Measurements from ENCODE around the gene TTF2.
"Not testable (repeated sequence)": the region's sequence is repeated elsewhere in the genome, so short reads cannot be mapped to it uniquely, and the experiment has no call there.

Gene TTF2

GRCh38 chr1:117113199-117113598 lies 53.1 kb downstream of the TTF2 start:
- POLR2A ChIA-PET = no interaction called here
- CTCF ChIA-PET = interaction anchor here (1.4 to 2.2 kb wide), 2 partner anchors 9 to 15 kb away, joined by 6 to 10 read pairs; no protein-coding TSS in a partner anchor
- DNase-seq (ENCODE audit: low read depth, low spot score) = no peak
- TF ChIP-seq CTCF (IDR thresholded peaks at IDR 0.05; ENCODE audit: insufficient read depth, low read length, missing control alignments) = no peak
- H3K4me3 ChIP-seq (ENCODE audit: low read depth, low read length) = no peak overlapping the region

GRCh38 chr1:117114877-117115276 lies 54.8 kb downstream of the TTF2 start:
- POLR2A ChIA-PET = no interaction called here

GRCh38 chr1:117116090-117116783 lies 56.1 kb downstream of the TTF2 start:
- ChIA-PET POLR2A (no interaction called here), CTCF (interaction anchor here (1.2 to 2.2 kb wide), 5 partner anchors 11 to 168 kb away, joined by 3 to 14 read pairs (median 9); no protein-coding TSS in a partner anchor)
- no peak for DNase-seq (ENCODE audit: low read depth, low spot score)
- H3K4me3 ChIP-seq (ENCODE audit: low read depth, low read length) = no peak overlapping the region
- TF ChIP-seq CTCF (IDR thresholded peaks at IDR 0.05; ENCODE audit: insufficient read depth, low read length, missing control alignments) = no peak

More at GRCh38 chr1:117114877-117115276, 54.8 kb downstream of the TTF2 start:
- DNase-seq (ENCODE audit: low read depth, low spot score) = no peak
- H3K4me3 ChIP-seq (ENCODE audit: low read depth, low read length) = no peak overlapping the region
- CTCF ChIA-PET = interaction anchor here (1.2 to 1.9 kb wide), 4 partner anchors 12 to 48 kb away, joined by 3 to 14 read pairs (median 7); no protein-coding TSS in a partner anchor
- TF ChIP-seq CTCF (IDR thresholded peaks at IDR 0.05; ENCODE audit: insufficient read depth, low read length, missing control alignments) = no peak

GRCh38 chr1:117116784-117117130 lies 56.6 kb downstream of the TTF2 start:
- no peak overlapping the region for H3K4me3 ChIP-seq (ENCODE audit: low read depth, low read length)
- TF ChIP-seq CTCF (IDR thresholded peaks at IDR 0.05; ENCODE audit: insufficient read depth, low read length, missing control alignments) = no peak
- CTCF ChIA-PET = interaction anchor here (2.2 kb wide), 1 partner anchor 168 kb away, joined by 13 read pairs; no protein-coding TSS in a partner anchor
- no peak for DNase-seq (ENCODE audit: low read depth, low spot score)
- POLR2A ChIA-PET = no interaction called here

GRCh38 chr1:117117697-117118096 lies 57.6 kb downstream of the TTF2 start:
- TF ChIP-seq CTCF (IDR thresholded peaks at IDR 0.05; ENCODE audit: insufficient read depth, low read length, missing control alignments) = no peak
- POLR2A ChIA-PET = no interaction called here
- CTCF ChIA-PET = interaction anchor here (3.5 to 13.2 kb wide), 2 partner anchors 11 to 48 kb away, joined by 29 to 592 read pairs; no protein-coding TSS in a partner anchor
- no peak overlapping the region for H3K4me3 ChIP-seq (ENCODE audit: low read depth, low read length)
- DNase-seq (ENCODE audit: low read depth, low spot score) = no peak

GRCh38 chr1:117118137-117118536 lies 58.0 kb downstream of the TTF2 start:
- no peak for DNase-seq (ENCODE audit: low read depth, low spot score)
- no peak overlapping the region for H3K4me3 ChIP-seq (ENCODE audit: low read depth, low read length)
- ChIA-PET POLR2A (no interaction called here), CTCF (interaction anchor here (1.1 to 13.2 kb wide), 4 partner anchors 11 to 48 kb away, joined by 3 to 592 read pairs (median 19); no protein-coding TSS in a partner anchor)
- no peak for TF ChIP-seq CTCF (IDR thresholded peaks at IDR 0.05; ENCODE audit: insufficient read depth, low read length, missing control alignments)

- CTCF ChIA-PET = interaction anchor here (1.1 to 13.2 kb wide), 6 partner anchors 9 to 49 kb away, joined by 3 to 592 read pairs (median 10); no protein-coding TSS in a partner anchor
- POLR2A ChIA-PET; DNase-seq (ENCODE audit: low read depth, low spot score); H3K4me3 ChIP-seq (ENCODE audit: low read depth, low read length): not testable (repeated sequence)
Observed at GRCh38 chr1:117119144-117119543, 59.0 kb downstream of the TTF2 start.
